Peyer's patch (tissue), 4 donors: ENCODE measurements around the gene ACER3.

ENCODE experiments used
- CTCF ChIP-seq, 6 experiments: fragments of 450-650 bp in 4 of 6; fragments of 200-600 bp in 2 of 6; sonication (generic) in 1 of 6; IDR thresholded peaks; one replicate each; pipeline ENCODE4 v1.5.1; 2017 to 2019; ENCODE audit warnings: antibody characterized with exemption in 6 of 6, mild to moderate bottlenecking in 3 of 6, moderate library complexity in 1 of 6
- POLR2A ChIP-seq, 2 donors: fragments of 450-650 bp; IDR thresholded peaks; one replicate each; pipeline ENCODE4 v1.5.1; 2017; ENCODE audit warnings: antibody characterized with exemption in 2 of 2, mild to moderate bottlenecking in 2 of 2, moderate library complexity in 2 of 2

GRCh38 chr11:76927160-76927559 is 66.4 kb downstream of the ACER3 start:
- TF ChIP-seq POLR2A (IDR thresholded peaks at IDR 0.05) (no peak), CTCF (IDR thresholded peaks at IDR 0.05) (no peak)
